Right kidney (tissue), 9 donors: ENCODE measurements around the gene RGS13.

ENCODE experiments used
- DNase-seq: peaks from one replicate; pipeline ENCODE4 v3.0.0-alpha.2; 2016
- long read RNA-seq, 8 donors: transcript quantifications; one replicate each; lab custom pipeline, GENCODE V29; 2026

Gene RGS13
- long read RNA-seq, donor 1, result 0 reads
- long read RNA-seq, donor 2, result 0 reads
- long read RNA-seq, donor 3, result 0 reads
- long read RNA-seq, donor 4, result 0 reads
- long read RNA-seq, donor 5, result 0 reads
- long read RNA-seq, donor 6, result 0 reads
- long read RNA-seq, donor 7, result 0 reads
- long read RNA-seq, donor 8, result 0 reads

- no peak for DNase-seq
These were observed at the start of gene RGS13 for GRCh38 chr1:192635939-192636338. Gene RGS13 (plus strand): TSS chr1:192636147. CDS start chr1:192644335, 8,188 bp downstream.

DNA sequence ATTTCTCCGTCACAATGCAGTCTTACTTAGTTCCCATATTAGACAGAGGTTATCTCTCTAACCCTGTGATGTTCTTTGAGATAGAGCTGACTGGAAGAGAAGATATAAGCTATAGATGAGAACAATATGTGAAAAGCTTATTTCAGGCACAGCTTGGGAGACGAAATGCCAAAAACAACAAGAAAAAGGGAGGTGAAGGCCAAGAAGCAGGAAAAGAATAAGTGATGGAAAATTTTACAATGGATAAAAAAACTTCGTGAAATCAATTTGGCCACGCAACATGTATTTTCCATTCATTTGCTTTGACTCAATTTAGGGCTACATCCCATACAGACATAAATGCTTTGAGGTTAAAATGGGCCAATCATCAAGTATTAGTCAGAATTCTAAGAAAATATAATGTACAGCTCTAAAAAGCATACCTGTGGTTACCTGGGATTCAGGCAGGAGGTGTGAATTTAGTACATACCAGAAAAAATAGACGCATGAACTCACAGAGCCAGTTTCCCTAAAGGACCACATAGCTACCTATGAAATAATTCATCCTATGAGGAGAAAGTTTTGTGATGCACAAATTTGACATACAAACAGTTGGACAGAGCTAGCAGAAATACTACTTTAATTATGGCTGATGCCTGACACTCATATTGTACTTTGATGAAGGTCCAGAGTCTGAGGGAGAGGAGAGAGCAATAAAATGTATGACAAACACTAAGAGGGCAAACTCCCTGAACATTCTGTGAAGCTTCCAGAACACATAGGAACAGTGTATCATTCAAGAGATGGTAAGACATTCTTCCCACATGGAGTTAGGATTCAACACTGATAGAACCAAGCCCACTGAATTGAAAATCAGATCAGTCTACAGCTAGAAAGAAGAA lies 48.3 kb upstream of the RGS13 start:
- DNase-seq, result no peak

DNA sequence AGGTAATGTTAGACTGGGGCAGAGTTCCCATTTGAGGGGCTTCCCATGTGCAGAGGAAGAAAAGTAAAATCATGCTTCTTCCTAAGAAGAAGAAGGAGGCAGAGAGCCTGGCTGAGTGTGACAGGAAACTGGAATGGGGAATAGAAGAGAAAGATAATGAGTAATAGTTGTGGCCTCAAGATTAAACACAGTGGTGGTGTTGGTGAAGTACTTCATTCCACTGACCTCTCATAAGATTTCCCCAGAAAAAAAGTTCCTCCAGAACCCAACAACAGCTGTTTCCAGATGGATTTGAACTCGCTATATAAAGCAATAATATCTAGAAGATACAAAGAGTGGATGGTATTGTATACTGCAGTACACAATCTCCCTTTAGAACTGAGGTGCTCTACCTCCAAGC lies 47.4 kb upstream of the RGS13 start:
- DNase-seq, result no peak

GRCh38 chr1:192589813-192590212 lies 46.1 kb upstream of the RGS13 start:
- DNase-seq, result no peak

DNA sequence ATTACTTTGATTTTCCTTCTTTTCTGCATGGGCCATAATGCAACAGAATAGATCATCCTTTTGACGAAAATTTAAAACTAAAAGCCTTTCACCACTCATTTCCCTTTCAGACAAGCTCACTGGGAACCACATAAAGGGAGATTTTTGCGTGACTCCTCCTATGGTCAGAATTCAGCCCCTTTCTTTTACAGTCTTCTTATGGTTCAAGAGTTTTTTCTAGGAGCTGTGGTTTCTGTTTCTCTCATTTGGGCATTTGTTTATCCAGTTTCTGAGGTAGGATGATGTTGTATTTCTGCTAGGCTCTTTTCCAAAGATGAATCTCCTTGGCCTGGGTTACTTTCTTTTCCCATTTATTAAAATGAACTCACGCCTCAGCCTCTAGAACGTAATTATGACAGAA lies 43.4 kb upstream of the RGS13 start:
- DNase-seq, result no peak

DNA sequence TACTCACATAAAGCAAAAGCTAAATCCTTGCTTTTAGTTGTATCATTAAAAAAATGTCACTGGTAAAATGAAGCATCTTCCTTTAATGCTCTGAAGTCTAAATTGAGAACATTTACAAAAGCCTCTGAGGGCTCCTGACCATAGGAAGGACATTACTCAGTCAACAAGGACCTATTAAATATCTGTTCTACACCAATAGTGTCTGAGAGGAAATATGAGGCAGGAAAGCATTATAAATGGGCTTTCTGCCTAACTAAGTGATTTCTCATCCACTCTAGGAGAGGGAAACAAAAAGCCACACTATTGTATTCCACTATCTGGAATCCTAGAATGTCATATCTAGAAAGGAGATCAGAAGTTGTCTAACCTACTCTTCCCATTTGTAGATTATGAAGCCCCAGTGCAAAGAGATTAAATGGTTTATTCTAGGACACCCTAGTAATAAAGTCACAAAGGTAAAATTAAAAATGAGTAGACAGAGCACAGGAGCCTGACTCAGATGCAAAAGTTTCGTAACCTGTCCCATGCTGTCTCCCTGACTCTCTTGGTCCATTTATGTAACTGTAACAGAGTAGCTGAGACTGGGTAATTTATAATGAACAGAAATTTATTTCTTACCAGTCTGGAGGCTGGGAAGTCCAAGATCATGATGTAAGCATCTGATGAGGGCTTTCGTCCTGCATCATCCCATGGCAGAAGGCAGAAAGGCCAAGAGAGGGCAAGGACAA lies 42.8 kb upstream of the RGS13 start:
- DNase-seq, result no peak

- no peak for DNase-seq
These were observed 40.6 kb upstream of the RGS13 start for GRCh38 chr1:192595299-192595698.

DNA sequence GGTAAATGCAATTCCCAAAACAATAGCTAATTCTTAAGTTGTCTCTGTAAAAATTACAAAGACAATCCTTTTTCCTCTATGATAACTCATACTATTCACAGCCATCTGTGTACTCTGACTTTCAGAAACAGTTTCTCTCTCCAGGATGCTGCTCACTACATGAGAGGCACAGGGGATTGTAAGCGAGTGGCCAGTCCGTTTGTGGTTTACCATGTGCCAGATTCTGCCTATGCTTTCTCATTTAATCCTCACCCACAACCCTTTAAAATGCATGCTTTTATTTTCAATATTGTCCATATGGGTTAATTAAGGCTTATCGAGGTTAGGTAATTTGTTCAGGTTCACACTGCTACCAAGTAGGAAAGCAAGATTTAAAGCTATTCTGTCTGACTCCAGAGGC lies 37.4 kb upstream of the RGS13 start:
- no peak for DNase-seq

- no peak for DNase-seq
These were observed 35.7 kb upstream of the RGS13 start for GRCh38 chr1:192600275-192600674.

GRCh38 chr1:192601143-192601542 lies 34.8 kb upstream of the RGS13 start:
- DNase-seq, result no peak

GRCh38 chr1:192601567-192601966 lies 34.4 kb upstream of the RGS13 start:
- no peak for DNase-seq

- DNase-seq, result no peak
These were observed 33.2 kb upstream of the RGS13 start for GRCh38 chr1:192602757-192603156.

DNA sequence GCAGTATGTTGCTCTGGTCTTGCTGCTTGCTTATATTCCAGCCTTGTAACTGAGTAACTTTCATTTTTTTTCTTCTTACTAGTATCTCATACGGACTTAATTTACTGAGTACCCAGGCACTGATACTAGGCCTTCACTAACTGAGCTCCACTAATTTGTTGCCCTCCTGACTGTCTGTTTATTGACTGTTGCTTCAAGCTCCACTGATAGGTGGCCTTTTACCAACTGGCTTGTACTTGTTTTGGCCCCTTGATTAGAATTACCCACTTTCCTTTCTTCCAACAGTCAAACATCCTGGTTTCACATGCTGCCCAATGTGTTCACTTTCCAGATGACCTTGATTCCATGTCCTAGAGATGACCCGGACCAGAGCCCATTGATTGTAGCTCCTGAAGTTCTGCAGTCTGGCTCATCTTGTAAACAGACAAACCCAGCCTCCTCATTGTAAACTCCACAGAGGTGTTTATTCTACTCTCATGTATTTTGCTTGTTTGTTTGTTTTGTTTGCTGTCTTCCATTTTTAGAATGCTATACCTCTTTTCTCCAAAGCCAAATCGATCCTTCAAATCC lies 32.6 kb upstream of the RGS13 start:
- DNase-seq, result no peak

GRCh38 chr1:192604979-192605620 lies 30.8 kb upstream of the RGS13 start:
- no peak for DNase-seq

- no peak for DNase-seq
These were observed 27.3 kb upstream of the RGS13 start for GRCh38 chr1:192608671-192609070.

DNA sequence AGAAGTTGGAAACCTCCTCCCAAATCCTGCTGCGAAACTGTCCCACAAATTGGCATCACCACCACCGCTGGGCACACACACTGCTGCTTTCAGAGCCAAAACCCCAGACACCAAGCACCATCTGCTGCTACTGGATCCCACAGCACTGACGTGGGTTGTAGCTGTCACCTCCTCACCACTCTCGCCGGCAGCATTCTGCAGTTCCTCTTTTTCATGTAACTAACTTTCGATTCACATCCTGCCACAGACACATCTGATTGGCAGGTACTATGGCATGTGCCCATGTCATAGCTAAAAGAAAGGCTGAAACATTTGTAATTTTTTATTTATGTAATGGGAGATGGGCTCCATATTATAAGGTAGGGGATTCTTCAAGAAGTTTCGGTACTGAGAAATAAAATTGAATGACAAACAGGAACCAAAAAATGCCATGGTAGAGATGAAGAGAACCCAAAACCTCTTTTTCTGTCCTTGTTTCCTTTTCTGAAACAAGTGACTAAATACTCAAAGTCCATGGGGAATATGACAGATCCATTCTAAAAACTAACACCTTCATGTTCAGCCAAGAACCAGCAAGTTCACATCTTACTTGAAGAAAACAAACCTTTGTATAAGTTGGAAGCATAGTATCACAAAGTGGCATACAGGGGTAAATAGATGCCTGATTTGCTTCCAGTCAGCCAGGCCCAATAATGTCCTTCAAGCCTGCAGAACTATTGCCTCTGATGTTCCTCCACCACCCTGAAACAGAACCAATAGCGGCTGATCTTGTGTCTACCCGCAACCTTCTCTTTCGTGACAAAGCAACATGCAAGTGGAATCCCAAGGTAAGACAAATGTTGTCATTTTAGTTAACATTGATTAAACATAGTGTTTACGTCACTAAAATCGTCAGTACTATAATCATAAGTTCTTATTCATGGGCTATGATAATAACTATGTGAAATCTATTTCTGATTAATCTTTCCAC lies 26.6 kb upstream of the RGS13 start:
- no peak for DNase-seq

- no peak for DNase-seq
These were observed 25.6 kb upstream of the RGS13 start for GRCh38 chr1:192610112-192610889.

- no peak for DNase-seq
These were observed 20.9 kb upstream of the RGS13 start for GRCh38 chr1:192615055-192615454.

- no peak for DNase-seq
These were observed 15.8 kb upstream of the RGS13 start for GRCh38 chr1:192620071-192620635.
